Thymus (tissue), 14 donors: ENCODE results near the gene AKR1C3. TPM values are rescaled to one million over a fixed set of nuclear protein-coding genes. Genes with fewer than 3 reads are reported as not detected.
"Not testable (repeated sequence)": the region's sequence is repeated elsewhere in the genome, so short reads cannot be mapped to it uniquely, and the experiment has no call there.

Experiments used
- DNase-seq, 9 donors: peaks; one replicate each; pipeline ENCODE4 v3.0.0-alpha.2; 2013; ENCODE audit warnings: low spot score in 9 of 9, low read depth in 6 of 9, missing footprints in 1 of 9
- H3K27ac ChIP-seq, 2 donors: one replicate each; pipeline ENCODE4 v1.5.1; 2013; ENCODE audit warnings: control low read depth in 1 of 2, low read depth in 1 of 2, low read length in 1 of 2, mild to moderate bottlenecking in 1 of 2, moderate library complexity in 1 of 2
- H3K27me3 ChIP-seq, 2 donors: one replicate each; pipeline ENCODE4 v1.5.1; 2013; ENCODE audit warnings: low read length in 1 of 2; ENCODE audit not compliant: control insufficient read depth in 2 of 2, insufficient read depth in 1 of 2
- H3K36me3 ChIP-seq, 2 donors: one replicate each; pipeline ENCODE4 v1.5.1; 2013; ENCODE audit warnings: low read length in 1 of 2, mild to moderate bottlenecking in 1 of 2, moderate library complexity in 1 of 2; ENCODE audit not compliant: control insufficient read depth in 2 of 2, insufficient read depth in 2 of 2
- H3K4me1 ChIP-seq, 2 donors: one replicate each; pipeline ENCODE4 v1.5.1; 2013; ENCODE audit warnings: low read length in 2 of 2; ENCODE audit not compliant: control insufficient read depth in 2 of 2, insufficient read depth in 2 of 2
- H3K4me3 ChIP-seq, 2 donors: one replicate each; pipeline ENCODE4 v1.5.1; 2013; ENCODE audit warnings: low read length in 2 of 2, control low read depth in 1 of 2, mild to moderate bottlenecking in 1 of 2
- H3K9me3 ChIP-seq, 2 donors: one replicate each; pipeline ENCODE4 v1.5.1; 2013; ENCODE audit warnings: low read length in 1 of 2, mild to moderate bottlenecking in 1 of 2; ENCODE audit not compliant: control insufficient read depth in 2 of 2, insufficient read depth in 1 of 2
- WGBS: extraction: QIAGEN DNeasy Blood & Tissue Kit; methylation state at CpG from one replicate; pipeline ENCODE4 v1.1.7; 2013; 5-methylcytosine and 5-hydroxymethylcytosine counted together
- long read RNA-seq, 10 donors: transcript quantifications; one replicate each; lab custom pipeline, GENCODE V29; 2026
- polyA plus RNA-seq: library from polyadenylated mRNA; stranded (reverse); fragments of 200-250 nt; gene quantifications from one replicate; pipeline ENCODE4 v1.2.3, GENCODE V29; 2013
- total RNA-seq: library from RNA; stranded (reverse); fragments of 120-200 nt; gene quantifications from one replicate; pipeline ENCODE4 v1.2.4, GENCODE V29; 2013
- donor health status: healthy.

AKR1C3 gene
- total RNA-seq (1.7 TPM), polyA plus RNA-seq (26.3 TPM)
- long read RNA-seq, donor 1: 0 reads
- long read RNA-seq, donor 2: 0 reads
- long read RNA-seq, donor 3, transcript AKR1C3-201 (9 exons, 1,807 nt): major isoform, 5 of 5 reads
- long read RNA-seq, donor 3, partial matches to known transcripts: 0 of 5 reads
- long read RNA-seq, donor 3, other reads (novel, unspliced or antisense): 0 of 5 reads
- long read RNA-seq, donor 4: 0 reads
- long read RNA-seq, donor 5, transcript AKR1C3-201 (9 exons, 1,807 nt): major isoform, 11 of 11 reads
- long read RNA-seq, donor 5, partial matches to known transcripts: 0 of 11 reads
- long read RNA-seq, donor 5, other reads (novel, unspliced or antisense): 0 of 11 reads
- long read RNA-seq, donor 6: 0 reads
- long read RNA-seq, donor 7, partial matches to known transcripts: 0 of 1 reads
- long read RNA-seq, donor 7, other reads (novel, unspliced or antisense): 0 of 1 reads
- long read RNA-seq, donor 8: 0 reads
- long read RNA-seq, donor 9, partial matches to known transcripts: 0 of 1 reads
- long read RNA-seq, donor 9, other reads (novel, unspliced or antisense): 0 of 1 reads
- long read RNA-seq, donor 10, partial matches to known transcripts: 0 of 1 reads
- long read RNA-seq, donor 10, other reads (novel, unspliced or antisense): 0 of 1 reads

DNA sequence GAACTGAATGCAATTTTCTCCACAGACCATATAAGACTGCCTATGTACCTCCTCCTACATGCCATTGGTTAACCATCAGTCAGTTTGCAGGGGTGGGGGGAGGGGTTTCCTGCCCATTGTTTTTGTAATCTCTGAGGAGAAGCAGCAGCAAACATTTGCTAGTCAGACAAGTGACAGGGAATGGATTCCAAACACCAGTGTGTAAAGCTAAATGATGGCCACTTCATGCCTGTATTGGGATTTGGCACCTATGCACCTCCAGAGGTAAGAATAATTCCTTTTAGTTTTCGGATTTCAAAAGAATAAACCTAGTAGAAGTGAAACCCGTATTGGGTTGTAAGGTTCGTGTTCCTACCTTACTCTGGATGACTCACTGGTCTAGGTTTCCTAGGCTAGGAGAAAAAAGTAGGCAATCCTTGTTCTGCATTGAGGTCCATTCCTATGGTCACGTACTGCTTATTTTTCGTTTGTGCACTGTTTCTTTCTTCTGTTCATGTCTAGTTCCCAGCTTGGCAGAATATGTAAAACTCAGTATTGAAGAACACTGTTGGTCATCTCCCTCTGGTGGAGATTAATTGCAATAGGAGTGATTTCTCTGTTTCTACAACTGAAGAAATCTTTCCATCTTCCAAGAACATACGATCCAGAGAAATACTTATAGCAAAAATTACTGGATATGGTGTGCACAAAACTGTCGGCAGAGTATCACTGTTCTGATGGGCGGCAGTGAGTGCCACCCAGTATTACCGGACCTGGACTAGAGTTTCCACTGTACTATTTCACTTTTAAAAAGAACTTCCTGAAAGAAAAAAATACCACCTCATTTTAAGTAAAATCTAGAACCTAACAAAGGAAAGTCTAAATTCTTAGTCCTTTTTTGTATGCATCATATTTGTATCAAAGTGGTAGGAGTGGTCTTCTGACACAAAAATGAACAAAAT, at the start of gene AKR1C3:
Gene AKR1C3 (plus strand): TSS at position 150 of the 941 bp plus-strand sequence. CDS start 31 bp downstream, at position 181.
- DNase-seq: peak in 2 of 9 donors; percentile 4 to 23
- WGBS: 8% methylated on average over 9 of the region's 9 CpGs
- H3K36me3 ChIP-seq: peaks cover 0 to 9% of the 10 kb centered on the region in 2 donors
- H3K27ac ChIP-seq: no peak within 1 kb of the TSS
- H3K4me3 ChIP-seq: peak within 1 kb of the TSS in 1 of 2 donors; percentile 67
- no peaks in the 10 kb centered on the region for H3K27me3 ChIP-seq
- peaks cover 0 to 4% of the 10 kb centered on the region in 2 donors for H3K4me1 ChIP-seq
- H3K9me3 ChIP-seq: no peaks in the 10 kb centered on the region

DNA sequence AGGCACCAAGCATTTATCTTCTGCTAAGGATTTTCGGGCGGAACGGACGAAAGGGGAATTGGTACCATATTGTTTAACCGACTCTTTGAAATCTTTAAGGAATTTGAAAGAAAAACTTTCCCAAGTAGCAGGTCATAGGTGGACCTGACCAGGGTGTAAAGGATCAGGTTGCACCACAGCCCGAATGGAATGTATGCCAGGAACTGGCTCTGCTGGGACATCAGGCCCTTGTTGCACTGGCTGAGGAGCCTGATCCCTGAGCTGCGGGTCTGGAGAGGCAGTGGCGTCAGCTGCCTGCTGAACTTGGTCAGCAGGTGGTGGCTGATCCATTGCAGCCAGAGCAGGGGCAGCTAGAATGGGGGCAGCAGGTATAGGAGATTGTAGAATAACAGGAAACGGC, 49.1 kb upstream of the AKR1C3 start:
- DNase-seq: no peak
- Histone ChIP-seq H3K27me3 (no peaks in the 10 kb centered on the region), H3K9me3 (peaks cover 0 to 5% of the 10 kb centered on the region in 2 donors), H3K4me1 (no peaks in the 10 kb centered on the region), H3K27ac (no peak overlapping the region), H3K36me3 (no peaks in the 10 kb centered on the region), H3K4me3 (no peak overlapping the region)
- WGBS: 96% methylated on average over 9 of the region's 9 CpGs

DNA sequence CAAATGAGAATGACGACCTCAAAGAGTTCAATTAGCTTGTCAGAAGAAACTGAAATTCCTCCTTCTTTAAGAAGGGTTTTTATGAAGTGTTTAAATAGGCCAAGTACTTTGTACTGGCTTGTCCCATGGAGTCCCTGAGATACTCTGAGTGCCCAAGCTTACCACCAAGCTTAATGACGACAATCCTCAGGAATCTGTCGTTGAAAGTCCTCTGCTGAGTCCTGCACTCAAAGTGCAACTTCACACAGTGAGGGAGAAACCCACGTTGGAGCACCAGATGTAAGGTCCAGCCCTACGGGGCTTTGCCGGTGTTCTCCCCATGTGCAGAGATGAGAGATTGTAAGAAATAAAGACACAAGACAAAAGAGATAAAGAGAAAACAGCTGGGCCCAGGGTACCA, 47.8 kb upstream of the AKR1C3 start:
- no peak for DNase-seq
- Histone ChIP-seq H3K27me3 (no peaks in the 10 kb centered on the region), H3K27ac (no peak overlapping the region), H3K36me3 (no peaks in the 10 kb centered on the region), H3K4me1 (no peaks in the 10 kb centered on the region), H3K4me3 (no peak overlapping the region), H3K9me3 (peaks cover 0 to 5% of the 10 kb centered on the region in 2 donors)
- 90% methylated on average over 6 of the region's 6 CpGs for WGBS

DNA sequence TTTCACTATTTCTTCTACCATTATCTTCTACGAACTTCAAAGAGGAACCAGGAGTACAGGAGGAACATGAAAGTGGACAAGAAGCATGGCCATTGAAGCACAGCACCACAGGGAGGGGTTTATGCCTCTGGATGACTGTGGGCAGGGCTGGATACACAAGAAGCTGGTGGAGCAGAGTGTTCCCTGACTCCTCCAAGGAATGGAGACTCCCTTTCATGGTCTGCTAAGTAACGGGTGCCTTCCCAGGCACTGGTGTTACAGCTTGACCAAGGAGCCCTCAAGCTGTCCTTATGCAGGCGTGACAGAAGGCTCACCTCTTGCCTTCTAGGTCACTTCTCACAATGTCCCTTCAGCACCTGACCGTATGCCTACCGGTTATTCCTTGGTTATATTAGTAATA, 47.2 kb upstream of the AKR1C3 start:
- H3K4me3 ChIP-seq, H3K36me3 ChIP-seq, H3K4me1 ChIP-seq, H3K27me3 ChIP-seq, DNase-seq, H3K27ac ChIP-seq, H3K9me3 ChIP-seq: not testable (repeated sequence)
- WGBS: 93% methylated on average over 5 of the region's 5 CpGs

DNA sequence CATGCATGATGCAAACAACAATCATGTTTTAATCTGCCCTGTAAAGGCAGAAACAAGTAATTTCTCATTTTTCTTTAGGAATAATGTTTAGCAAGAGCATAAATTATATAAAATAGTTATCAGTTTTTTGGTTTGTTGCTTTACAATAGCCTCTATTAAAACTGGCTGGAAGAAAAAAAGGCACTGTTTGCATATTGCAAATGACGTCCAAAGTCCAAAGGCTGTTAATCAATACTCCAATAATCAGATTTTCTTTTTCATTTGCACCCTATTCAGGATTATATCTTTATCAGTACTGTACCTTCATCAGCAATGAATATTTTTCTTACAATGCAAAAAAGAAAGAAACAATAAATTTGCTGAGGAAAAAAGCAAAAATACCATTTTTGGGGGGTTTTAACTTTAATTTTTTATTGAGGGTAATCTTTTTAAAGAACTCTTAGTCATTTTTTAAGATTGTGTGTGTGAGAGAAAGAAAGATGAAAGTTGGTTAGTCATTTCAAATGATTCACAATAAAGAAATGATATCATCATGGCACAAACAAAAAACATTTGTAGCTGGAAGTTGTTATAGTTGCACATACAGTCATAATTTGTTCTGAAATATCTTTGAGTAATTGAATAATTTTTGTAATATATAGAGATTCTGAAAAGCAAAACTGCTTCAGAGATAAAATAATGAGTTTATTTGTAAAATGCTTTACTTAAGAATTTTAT, 46.1 kb upstream of the AKR1C3 start:
- Histone ChIP-seq H3K36me3 (no peaks in the 10 kb centered on the region), H3K9me3 (peaks cover 0 to 7% of the 10 kb centered on the region in 2 donors), H3K4me1 (no peaks in the 10 kb centered on the region), H3K27me3 (no peaks in the 10 kb centered on the region), H3K27ac (no peak overlapping the region), H3K4me3 (no peak overlapping the region)
- WGBS: 91% methylated on average over 1 of the region's 1 CpG
- DNase-seq: no peak

DNA sequence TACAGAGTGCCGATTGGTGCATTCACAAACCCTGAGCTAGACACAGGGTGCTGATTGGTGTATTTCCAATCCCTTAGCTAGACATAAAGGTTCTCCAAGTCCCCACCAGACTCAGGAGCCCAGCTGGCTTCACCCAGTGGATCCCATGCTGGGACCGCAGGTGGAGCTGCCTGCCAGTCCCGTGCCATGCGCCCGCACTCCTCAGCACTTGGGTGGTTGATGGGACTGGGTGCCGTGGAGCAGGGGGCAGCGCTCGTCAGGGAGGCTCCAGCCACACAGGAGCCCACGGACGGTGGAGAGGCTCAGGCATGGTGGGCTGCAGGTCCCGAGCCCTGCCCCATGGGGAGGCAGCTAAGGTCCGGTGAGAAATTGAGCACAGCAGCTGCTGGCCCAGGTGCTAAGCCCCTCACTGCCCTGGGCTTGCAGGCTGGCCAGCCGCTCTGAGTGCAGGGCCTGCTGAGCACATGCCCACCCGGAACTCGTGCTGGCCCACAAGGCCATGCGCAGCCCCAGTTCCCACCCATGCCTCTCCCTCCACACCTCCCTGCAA, 41.2 kb upstream of the AKR1C3 start:
- not testable (repeated sequence) for H3K4me3 ChIP-seq, H3K27ac ChIP-seq, H3K9me3 ChIP-seq, DNase-seq, H3K4me1 ChIP-seq, H3K36me3 ChIP-seq, H3K27me3 ChIP-seq
- 92% methylated on average over 16 of the region's 16 CpGs for WGBS

DNA sequence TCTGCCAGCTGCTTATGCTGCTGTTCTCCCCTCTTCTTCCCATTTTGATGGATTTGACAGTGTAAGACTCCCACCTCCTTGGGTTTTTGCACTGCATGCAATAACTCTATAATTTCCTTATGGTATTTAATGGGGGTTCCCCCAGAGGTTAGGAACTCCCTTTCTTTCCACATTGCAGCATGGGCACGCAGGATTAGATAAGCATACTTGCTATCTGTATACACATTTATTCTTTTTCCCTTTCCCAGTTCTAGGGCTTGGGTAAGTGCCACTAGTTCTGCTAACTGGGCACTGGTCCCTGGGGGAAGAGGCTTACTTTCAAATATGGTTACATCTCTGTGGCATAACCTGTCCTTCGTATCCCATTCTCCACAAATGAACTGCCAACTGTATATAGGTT, 39.4 kb upstream of the AKR1C3 start:
- H3K27ac ChIP-seq, H3K27me3 ChIP-seq, H3K36me3 ChIP-seq, DNase-seq, H3K9me3 ChIP-seq, H3K4me3 ChIP-seq, H3K4me1 ChIP-seq: not testable (repeated sequence)
- WGBS: 89% methylated on average over 2 of the region's 2 CpGs

DNA sequence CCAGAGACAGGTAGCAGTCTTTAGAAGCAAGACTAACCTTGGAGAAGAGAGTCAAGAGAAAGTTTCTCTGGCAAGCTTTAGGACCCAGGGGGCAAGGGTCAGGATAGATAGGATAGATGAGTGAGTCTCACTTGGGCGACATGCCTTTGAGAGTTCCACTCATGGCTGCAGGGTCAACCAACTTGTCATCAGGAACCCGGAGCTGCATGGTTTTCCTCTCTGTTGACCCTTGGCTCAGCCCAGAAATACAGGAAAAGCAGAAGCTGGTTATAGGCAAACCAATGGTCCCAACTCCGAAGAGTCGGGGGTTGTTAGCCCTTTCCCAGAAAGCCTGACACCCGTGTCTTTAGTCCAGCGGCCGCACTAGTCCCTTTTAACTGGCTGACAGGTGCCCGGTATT, 34.9 kb upstream of the AKR1C3 start:
- 91% methylated on average over 8 of the region's 8 CpGs for WGBS
- not testable (repeated sequence) for H3K27me3 ChIP-seq, H3K4me3 ChIP-seq, H3K27ac ChIP-seq, H3K36me3 ChIP-seq, H3K9me3 ChIP-seq, DNase-seq, H3K4me1 ChIP-seq
